A549 treated with AZD9567 at 1 μM for 4 hours (cell line): ENCODE results near the gene TET1. TPM values are rescaled to one million over a fixed set of nuclear protein-coding genes. Genes with fewer than 3 reads are reported as not detected.

Experiments
- total RNA-seq: library from RNA; stranded (reverse); fragments of 200-300 nt; extraction: Qiagen RNA extraction; gene quantifications from 5 replicates; pipeline ENCODE4 v1.2.3, GENCODE V29; 2022; ENCODE audit not compliant: insufficient read depth

Gene TET1
- 0.26 to 1.1 TPM (median 0.49 TPM) in 5 replicates for total RNA-seq

GRCh38 chr10:68560186-68560942 is at the start of gene TET1:
Gene TET1, plus strand, starts transcription at chr10:68560337. Its CDS starts 12,002 bp downstream, at chr10:68572339.

GRCh38 chr10:68720793-68721672 is 160.9 kb downstream of the TET1 start, which contains the start of gene CCAR1:
Gene CCAR1, plus strand, starts transcription at chr10:68721239. Its CDS starts 1,266 bp downstream, at chr10:68722505.

Other genes with a start within 250 kb of the TET1 start
- 157 to 246 TPM (median 170 TPM) in 5 replicates for gene HNRNPH3, start 228.3 kb upstream of the TET1 start, total RNA-seq
- 2.6 to 4.4 TPM (median 3.3 TPM) in 5 replicates for gene PBLD, start 227.4 kb upstream of the TET1 start, total RNA-seq
- gene RUFY2, start 153.1 kb upstream of the TET1 start, total RNA-seq: 7.1 to 13.0 TPM (median 9.5 TPM) in 5 replicates
- 8.5 to 12.0 TPM (median 9.8 TPM) in 5 replicates for gene DNA2, start 88.4 kb upstream of the TET1 start, total RNA-seq
- 16.3 to 21.4 TPM (median 16.9 TPM) in 5 replicates for gene SLC25A16, start 32.8 kb upstream of the TET1 start, total RNA-seq
- gene CCAR1, start 160.9 kb downstream of the TET1 start, total RNA-seq: 60.0 to 66.4 TPM (median 63.3 TPM) in 5 replicates